DMS153 treated with DMSO at 0.1 percent for 48 hours (cell line): ENCODE data around the gene ANKRD11.

Experiments
- DNase-seq: peaks from one replicate; lab custom pipeline; 2025; ENCODE audit not compliant: unreplicated experiment; lab: John Stamatoyannopoulos, UW

ANKRD11 gene

GRCh38 chr16:89352091-89352681, 138.2 kb downstream of the ANKRD11 start:
- no peak for DNase-seq

- DNase-seq, result no peak
These were observed 138.7 kb downstream of the ANKRD11 start for GRCh38 chr16:89351645-89352044.

GRCh38 chr16:89350701-89351380, 139.5 kb downstream of the ANKRD11 start:
- no peak for DNase-seq

GRCh38 chr16:89349947-89350633, 140.3 kb downstream of the ANKRD11 start:
- DNase-seq, result no peak

DNA sequence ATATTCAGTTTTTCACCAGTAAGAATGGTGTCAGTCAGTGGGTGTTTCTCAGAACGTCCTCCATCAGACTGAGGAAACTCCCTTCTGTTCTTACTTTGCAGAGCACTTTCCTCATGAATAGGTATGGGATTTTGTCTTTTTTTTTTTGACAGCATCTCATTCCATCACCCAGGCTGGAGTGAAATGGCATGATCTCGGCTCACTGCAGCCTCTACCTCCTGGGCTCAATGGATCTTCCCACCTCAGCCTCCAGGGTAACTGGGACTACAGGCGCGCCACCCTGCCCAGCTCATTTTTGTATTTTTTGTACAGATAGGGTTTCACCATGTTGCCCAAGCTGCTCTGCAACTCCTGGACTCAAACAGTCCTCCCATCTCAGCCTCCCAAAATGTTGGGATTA, 142.6 kb downstream of the ANKRD11 start:
- no peak for DNase-seq

- DNase-seq, result no peak
These were observed 143.5 kb downstream of the ANKRD11 start for GRCh38 chr16:89346869-89347268.

- DNase-seq, result no peak
These were observed 144.7 kb downstream of the ANKRD11 start for GRCh38 chr16:89345642-89346150.

- DNase-seq, result no peak
These were observed 145.3 kb downstream of the ANKRD11 start for GRCh38 chr16:89344846-89345611.

- DNase-seq, result no peak
These were observed 145.9 kb downstream of the ANKRD11 start for GRCh38 chr16:89344458-89344834.

DNA sequence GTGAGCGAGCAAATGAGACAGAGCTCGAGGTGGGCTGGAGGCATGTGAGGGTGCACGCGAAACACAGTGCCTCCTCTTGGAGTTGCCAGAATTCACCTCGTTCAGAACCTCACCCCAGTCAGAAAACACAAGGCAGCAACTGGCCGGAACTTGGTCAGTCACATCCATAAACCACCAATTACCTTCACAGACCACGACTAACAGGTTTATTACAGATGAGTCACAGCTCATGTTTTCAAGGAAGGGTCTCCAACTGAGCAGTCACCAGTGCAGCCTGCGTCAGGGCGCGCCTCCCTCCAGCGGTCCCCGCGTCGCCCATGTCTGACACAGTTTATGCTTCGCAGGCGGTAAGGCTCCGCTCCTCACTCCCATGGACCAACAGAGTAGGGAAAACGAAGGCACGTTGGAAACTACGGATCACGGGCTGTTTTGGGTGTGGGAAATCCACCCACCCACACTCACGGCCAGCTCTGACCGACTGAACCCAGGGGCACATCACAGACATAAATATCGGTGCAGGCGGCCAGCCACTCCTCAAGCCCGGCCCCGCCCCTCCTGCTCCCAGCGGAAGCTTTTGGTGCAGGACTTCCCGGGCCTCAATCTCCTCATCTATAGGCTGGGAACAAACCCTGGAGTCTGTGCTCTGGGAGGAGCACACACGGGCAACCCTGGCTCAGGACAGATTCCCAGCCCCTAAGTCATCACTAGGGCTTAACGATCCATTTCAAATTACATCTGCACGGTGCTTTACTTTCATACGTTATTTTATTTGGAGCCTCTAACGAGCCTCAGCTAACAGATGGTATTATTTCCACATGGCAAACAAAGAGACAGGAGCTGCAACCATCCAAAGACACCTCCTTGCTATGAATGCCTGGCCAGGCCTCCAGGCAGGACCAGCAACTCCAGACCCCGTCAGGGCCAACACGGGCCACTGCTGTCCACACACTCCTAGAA, 146.6 kb downstream of the ANKRD11 start:
- no peak for DNase-seq

- no peak for DNase-seq
These were observed 148.4 kb downstream of the ANKRD11 start for GRCh38 chr16:89341697-89342694.

DNA sequence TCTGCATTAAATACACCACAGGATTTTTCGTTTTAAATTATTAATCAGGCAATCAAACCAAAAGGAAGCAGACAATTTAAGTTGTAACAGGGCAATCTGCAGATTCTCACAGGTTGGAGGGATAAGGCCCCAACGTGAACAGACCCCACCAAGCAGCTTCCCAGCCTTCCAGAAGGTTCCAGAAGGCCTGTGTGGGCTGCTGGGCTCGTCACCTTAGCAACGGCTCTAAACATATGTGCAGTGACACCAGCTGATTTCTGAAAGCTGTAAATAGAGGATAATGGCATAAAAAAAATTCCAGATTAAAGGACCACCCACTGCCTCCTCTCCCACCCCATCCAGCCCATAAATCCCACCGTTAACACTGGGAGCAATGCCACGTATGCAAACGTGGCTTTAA, 149.1 kb downstream of the ANKRD11 start:
- no peak for DNase-seq

GRCh38 chr16:89338863-89339262, 151.5 kb downstream of the ANKRD11 start:
- no peak for DNase-seq

DNA sequence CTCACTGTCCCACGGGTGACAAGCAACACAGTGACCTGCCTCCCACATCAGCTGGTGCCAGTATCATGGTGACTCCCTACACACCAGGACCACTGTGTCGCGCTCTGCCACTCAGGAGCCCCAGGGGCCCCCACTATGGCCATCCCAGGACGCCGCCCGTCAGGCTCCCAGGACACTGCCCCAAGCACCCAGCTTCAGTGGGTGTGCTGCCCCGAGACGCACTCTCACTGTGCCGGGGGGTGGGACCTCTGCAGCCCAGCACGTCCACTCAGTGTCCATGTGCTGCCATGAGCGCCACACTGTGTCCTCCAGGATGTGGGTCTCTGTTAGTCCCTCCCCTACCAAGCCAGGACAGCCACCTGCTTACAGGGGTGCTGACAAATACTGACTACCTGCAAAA, 152.4 kb downstream of the ANKRD11 start:
- DNase-seq, result no peak

- no peak for DNase-seq
These were observed 154.4 kb downstream of the ANKRD11 start for GRCh38 chr16:89335803-89336485.

DNA sequence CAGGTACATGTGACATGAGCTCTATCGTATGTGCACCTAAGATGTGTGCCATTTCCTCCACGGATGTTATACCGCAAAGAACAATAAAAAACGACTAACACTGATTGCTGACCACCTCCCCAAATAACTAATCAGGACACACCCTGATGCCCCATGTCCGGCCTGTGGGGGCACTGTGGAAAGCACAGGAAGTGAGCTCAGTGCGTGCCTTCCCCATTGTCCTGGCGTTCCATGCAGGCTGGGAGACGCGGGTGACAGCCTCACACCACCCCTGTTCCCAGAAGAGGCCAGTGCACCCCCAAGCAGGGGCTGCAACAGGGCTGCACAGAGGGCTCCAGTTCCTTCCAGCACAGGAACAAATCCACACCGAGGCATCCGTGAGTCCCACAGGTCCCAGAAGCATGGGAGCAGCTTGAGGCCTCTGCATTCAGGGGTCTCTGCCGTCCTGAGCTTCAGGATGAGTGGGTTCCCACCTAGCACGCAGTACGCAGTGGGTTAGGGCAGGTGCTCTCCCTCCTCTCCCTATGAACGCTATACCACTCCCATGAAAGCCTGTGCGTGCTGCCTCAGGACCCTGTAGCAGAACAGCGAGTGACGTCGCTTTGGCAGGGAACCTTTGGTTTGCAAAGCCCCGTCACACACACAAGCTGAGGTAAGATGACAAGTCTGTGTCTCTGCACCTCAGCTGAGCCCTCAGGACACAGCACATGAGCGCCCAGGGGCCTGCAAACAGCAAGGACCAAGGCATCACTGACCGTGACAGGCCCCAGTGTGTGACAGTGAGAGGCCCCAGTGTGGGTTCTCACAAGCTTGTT, 155.2 kb downstream of the ANKRD11 start:
- no peak for DNase-seq

DNA sequence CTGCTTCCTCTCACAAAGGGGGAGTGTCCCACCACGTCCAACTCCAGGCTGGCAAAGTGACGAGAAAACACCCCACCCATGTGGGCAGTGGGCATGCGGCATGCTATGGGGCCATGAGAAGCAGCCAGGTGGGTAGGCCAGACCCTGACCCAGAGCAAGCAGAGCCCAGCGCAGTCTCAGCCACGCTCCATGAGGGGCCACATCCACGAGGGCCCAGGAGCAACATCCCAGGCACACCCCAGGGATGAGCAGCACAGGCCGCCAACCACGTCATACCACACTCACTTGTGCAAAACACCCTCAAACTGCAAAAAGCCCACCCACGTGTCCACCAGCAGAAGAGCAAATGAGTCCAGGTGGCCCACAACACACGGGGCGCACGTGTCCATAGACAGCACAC, 155.9 kb downstream of the ANKRD11 start:
- no peak for DNase-seq

DNA sequence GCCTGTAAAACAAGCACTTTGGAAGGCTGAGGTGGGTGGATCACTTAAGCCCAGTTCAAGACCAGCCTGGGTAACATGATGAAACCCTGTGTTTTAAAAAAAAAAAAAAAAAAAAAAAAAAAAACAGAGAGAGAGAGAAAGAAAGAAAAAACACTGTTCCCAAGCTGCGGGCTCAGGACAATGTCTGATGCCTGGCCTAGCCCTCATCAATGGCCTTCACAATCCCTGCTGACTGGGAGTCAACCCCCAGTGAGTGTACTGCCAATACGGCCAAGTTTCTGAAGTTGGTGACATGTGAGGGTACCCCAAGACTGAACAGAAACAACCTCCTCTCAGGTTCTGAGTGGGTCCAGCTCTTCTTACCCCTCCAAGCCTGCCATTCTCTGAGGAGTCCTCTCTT, 156.3 kb downstream of the ANKRD11 start:
- no peak for DNase-seq
